ENCODE measurements around the gene SETBP1.

SETBP1 gene

GRCh38 chr18:44950685-44951195 lies 270.1 kb downstream of the SETBP1 start:
- DNase-seq: no peak

DNA sequence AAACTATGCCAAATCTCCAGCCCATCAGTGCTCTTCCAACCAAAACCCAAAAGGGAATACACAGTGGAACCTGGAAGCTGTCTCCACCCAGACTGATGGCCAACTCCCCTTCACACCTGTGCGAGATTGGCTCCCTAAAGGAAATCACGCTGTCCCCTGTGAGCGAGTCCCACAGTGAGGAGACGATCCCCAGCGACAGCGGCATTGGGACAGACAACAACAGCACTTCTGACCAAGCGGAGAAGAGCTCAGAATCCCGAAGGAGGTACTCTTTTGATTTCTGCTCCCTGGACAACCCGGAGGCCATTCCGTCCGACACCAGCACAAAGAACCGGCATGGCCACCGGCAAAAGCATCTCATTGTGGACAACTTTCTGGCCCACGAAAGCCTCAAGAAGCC lies 271.1 kb downstream of the SETBP1 start:
- DNase-seq: no peak

GRCh38 chr18:44954257-44954656 lies 273.6 kb downstream of the SETBP1 start:
- no peak for DNase-seq

GRCh38 chr18:44955825-44956224 lies 275.1 kb downstream of the SETBP1 start:
- no peak for DNase-seq

DNA sequence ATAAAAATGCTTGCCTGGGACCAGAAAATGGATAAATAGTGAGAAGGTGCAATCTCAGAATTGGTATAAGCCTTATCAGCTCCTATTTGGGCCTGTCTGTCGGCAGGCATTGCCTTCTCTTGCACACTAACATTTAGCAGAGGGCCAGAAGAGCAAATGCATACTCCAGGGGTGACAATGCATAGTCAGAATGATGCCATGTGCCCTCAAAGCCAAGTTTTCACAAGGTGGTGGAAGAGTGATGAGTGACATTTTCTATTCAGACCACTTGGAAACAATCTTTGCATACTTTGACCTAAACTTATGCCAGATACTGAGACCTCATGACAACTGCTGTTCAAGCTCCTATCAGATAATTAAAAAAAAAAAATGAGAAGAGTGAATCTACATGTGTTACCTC lies 276.3 kb downstream of the SETBP1 start:
- DNase-seq: no peak

DNA sequence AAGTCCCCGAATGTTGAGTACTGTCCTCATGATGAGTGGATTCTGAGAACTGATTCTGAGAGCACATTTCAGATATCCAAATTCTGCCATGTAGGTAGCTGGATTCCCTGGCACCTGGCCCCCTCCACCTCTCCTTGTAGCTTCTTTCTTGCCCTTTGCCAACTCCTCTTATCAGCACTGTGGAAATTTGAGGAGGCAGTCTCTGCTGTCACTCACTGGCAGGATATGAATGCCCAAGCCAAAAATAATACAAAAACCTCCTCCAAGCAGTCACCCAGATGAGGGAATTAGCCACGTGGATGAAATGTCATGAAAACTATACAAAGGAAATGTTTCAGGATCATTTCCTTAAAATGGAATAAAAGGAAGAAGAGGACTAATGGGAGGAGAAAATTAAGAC lies 276.8 kb downstream of the SETBP1 start:
- no peak for DNase-seq

GRCh38 chr18:44958040-44958439 lies 277.4 kb downstream of the SETBP1 start:
- DNase-seq: no peak

DNA sequence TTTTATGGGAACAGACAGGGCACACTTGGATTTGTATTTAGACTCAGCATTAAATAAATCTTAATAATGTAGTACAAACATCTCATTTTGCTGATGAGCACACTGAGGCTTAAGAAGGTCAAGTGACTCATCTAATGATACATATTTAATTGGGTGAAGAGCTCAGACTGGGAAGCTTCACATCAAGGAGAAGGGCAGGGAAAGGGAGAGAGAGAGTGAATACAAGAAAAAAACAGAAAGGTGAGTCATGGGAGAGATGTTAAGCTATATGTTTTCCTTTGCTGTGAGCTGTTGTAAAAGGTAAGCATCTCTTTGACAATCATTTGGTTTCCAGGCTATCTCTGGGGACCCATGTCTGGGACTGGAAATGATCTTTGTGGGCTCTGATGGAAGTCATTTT lies 277.8 kb downstream of the SETBP1 start:
- no peak for DNase-seq

DNA sequence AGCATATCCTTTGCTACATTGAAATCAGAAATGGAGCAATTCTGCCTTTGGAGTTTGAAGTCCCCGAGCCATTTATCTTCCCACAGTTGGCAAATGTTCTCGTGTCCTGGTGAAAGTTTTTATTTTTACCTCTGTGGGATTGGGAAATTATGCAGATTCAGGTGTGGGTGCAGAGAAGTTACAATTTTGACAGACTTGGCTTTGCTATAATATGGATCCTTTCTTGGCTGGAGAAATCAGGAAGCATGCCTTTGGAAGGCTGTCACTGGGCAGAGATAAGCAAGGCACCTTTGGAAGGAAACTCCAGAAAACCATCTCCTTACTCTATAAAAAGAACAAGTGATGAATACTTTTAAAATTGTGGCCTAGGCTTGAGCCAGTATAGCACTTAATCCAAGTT lies 278.3 kb downstream of the SETBP1 start:
- DNase-seq: no peak

GRCh38 chr18:44960580-44960979 lies 279.9 kb downstream of the SETBP1 start:
- DNase-seq: no peak

DNA sequence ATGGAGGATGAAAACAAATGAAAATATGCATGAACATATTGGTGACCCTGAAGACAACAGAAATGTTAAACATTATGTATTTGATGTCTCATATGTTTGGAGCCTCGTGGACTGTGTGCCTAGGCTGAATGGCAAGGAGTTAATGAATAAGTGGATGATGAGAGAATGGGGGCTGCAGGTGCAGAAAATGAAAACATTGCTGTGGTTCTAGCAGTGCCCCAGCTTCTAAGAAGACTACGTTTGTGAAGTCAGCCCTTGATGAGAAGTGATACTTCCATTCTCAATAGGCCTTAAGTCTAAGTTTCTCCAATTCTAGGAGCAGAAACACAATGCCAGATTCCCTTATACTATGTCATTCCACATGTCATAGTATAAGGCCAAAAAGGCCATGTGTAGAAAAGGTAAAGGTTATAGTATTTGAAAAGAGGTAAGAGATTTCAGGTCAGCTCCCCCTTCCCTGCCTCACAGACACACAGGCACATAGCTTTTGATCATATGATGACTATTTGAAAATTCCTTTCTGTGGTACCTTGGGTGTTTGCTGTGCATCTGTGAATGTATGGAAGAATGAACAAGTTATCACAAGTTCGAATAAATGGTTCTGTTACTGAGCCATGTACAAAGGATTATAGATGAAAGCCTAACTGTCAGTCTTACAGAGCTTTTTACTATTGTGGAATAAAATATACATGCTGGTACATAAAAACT lies 280.8 kb downstream of the SETBP1 start:
- no peak for DNase-seq

DNA sequence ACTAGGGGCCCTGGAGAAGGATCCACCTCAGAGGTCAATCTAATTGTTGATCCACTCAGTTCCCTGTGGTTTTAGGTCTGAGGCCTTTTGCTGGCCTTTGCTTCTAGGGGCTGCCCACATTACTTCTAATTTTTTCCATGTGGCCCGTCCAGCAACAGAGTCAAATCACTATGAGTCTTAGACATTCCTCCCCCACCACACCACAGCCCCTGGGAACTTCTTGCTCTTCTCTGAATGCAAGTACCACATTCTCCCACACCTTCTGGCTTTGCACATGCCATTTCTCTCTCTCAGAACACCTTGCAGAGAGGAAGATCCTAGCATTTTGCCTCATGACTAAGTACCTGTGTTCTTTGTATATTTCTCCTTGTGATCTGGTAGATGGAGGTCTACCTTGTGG lies 286.9 kb downstream of the SETBP1 start:
- no peak for DNase-seq

- no peak for DNase-seq
Measured at GRCh38 chr18:44968336-44968735, 287.6 kb downstream of the SETBP1 start.

GRCh38 chr18:44969214-44969795 lies 288.6 kb downstream of the SETBP1 start:
- no peak for DNase-seq

- peak; percentile 11 for DNase-seq
Measured at GRCh38 chr18:44973282-44973681, 292.6 kb downstream of the SETBP1 start.

DNA sequence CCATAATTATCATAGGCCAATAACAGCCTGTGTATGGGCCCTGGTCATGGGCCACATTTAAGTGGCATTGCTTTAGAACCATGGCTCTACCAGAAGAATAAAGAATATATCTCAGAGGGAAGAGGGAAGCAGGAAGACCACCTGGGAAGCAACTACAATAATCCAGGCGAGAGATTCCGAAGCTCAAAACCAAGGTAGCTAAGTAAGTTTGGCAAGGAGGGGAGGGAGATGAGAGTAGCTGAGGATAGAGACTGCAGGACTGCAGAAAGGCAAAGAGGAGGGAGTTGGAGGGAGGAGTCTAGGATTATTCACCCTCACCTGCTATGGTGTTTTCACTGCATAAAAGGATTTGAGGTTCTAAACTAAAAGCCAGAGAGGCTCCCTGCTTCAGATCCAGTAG lies 293.5 kb downstream of the SETBP1 start:
- no peak for DNase-seq

- DNase-seq: no peak
Measured at GRCh38 chr18:44977856-44978255, 297.2 kb downstream of the SETBP1 start.

GRCh38 chr18:44979748-44980147 lies 299.1 kb downstream of the SETBP1 start:
- DNase-seq: no peak

- DNase-seq: no peak
Measured at GRCh38 chr18:44981121-44981520, 300.4 kb downstream of the SETBP1 start.

DNA sequence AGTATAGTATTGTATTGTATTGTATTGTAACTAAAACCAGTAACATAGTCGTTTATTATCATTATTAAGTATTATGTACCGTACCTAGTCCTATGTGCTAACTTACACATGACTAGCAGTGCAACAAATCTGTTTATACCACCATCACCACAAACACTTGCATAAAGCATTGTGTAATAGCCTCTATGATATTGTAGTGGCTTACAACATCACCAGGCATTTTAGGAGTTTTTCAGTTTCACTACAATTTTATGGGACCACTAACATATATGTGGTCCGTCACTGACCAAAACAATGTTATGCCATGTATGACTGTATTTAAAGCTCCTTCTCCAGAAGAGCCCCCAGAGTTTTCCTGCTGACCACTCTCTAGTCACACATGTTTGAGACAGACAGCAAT lies 306.2 kb downstream of the SETBP1 start:
- no peak for DNase-seq

- DNase-seq: no peak
Measured at GRCh38 chr18:44987371-44987770, 306.7 kb downstream of the SETBP1 start.

GRCh38 chr18:44988821-44989587 lies 308.3 kb downstream of the SETBP1 start:
- DNase-seq: no peak

DNA sequence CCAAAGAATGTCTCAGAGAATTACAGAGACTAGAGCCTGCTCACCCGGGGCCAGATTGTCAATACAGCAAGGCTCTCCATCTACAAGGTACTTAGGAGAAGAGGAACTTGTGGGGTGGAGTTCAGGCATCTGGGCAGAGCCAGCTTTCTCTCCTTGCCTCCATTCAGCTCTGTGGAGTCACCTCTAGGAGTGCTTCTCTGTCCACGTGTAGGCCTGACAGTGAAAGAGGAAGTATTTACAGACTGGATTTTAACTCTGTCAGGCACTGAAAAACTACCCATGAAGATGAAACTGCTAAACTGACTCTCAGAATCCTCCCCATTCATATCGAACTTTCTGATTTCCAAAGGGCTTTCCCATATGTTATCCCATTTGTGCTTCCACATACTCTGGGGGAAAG lies 315.6 kb downstream of the SETBP1 start:
- DNase-seq: no peak

- DNase-seq: no peak
Measured at GRCh38 chr18:44997174-44997573, 316.5 kb downstream of the SETBP1 start.
